ENCODE data around the gene NRIP2.

The NRIP2 gene

GRCh38 chr12:2826036-2826435, 8.8 kb downstream of the NRIP2 start:
- DNase-seq (ENCODE audit: extremely low spot score) = no peak
- TF ChIP-seq ELF4 (IDR thresholded peaks at IDR 0.05) (no peak), L3MBTL2 (conservative IDR thresholded peaks at IDR 0.05) (no peak), BHLHE40 (IDR thresholded peaks at IDR 0.05; ENCODE audit: borderline replicate concordance) (no peak), TARDBP (IDR thresholded peaks at IDR 0.05) (no peak), ZNF384 (IDR thresholded peaks at IDR 0.05) (no peak), CTBP1 (IDR thresholded peaks at IDR 0.05; ENCODE audit: borderline replicate concordance) (no peak), NFRKB (IDR thresholded peaks at IDR 0.05) (no peak), ARNT (IDR thresholded peaks at IDR 0.05) (no peak), LEF1 (IDR thresholded peaks at IDR 0.05; ENCODE audit: borderline replicate concordance) (no peak), SUZ12 (IDR thresholded peaks at IDR 0.05) (no peak)
- POLR2A ChIA-PET = no interaction called here
- CTCF ChIA-PET = no interaction called here

GRCh38 chr12:2825132-2825531, 9.7 kb downstream of the NRIP2 start:
- ChIA-PET CTCF (no interaction called here), POLR2A (no interaction called here)
- TF ChIP-seq TARDBP (IDR thresholded peaks at IDR 0.05) (no peak), NFRKB (IDR thresholded peaks at IDR 0.05) (no peak), FOXM1 (IDR thresholded peaks at IDR 0.05; ENCODE audit: borderline replicate concordance) (no peak), ZNF384 (IDR thresholded peaks at IDR 0.05) (no peak), L3MBTL2 (conservative IDR thresholded peaks at IDR 0.05) (no peak), SP1 (IDR thresholded peaks at IDR 0.05) (no peak), ARNT (IDR thresholded peaks at IDR 0.05) (no peak), FOXA1 (IDR thresholded peaks at IDR 0.05) (no peak)

GRCh38 chr12:2824541-2824940, 10.3 kb downstream of the NRIP2 start:
- CTCF ChIA-PET = no interaction called here
- no peak for DNase-seq (ENCODE audit: extremely low spot score)
- POLR2A ChIA-PET = no interaction called here
- TF ChIP-seq FOXM1 (IDR thresholded peaks at IDR 0.05; ENCODE audit: borderline replicate concordance) (no peak), SP1 (IDR thresholded peaks at IDR 0.05) (no peak), LEF1 (IDR thresholded peaks at IDR 0.05; ENCODE audit: borderline replicate concordance) (no peak), FOXA1 (IDR thresholded peaks at IDR 0.05) (no peak), NFRKB (IDR thresholded peaks at IDR 0.05) (no peak), ARNT (IDR thresholded peaks at IDR 0.05) (no peak), L3MBTL2 (conservative IDR thresholded peaks at IDR 0.05) (no peak), ZNF384 (IDR thresholded peaks at IDR 0.05) (no peak), HDGF (IDR thresholded peaks at IDR 0.05; ENCODE audit: borderline replicate concordance) (no peak), ELF4 (IDR thresholded peaks at IDR 0.05) (no peak), TARDBP (IDR thresholded peaks at IDR 0.05) (no peak), BHLHE40 (IDR thresholded peaks at IDR 0.05; ENCODE audit: borderline replicate concordance) (no peak), CTBP1 (IDR thresholded peaks at IDR 0.05; ENCODE audit: borderline replicate concordance) (no peak), FOXK2 (IDR thresholded peaks at IDR 0.05) (no peak), PKNOX1 (IDR thresholded peaks at IDR 0.05) (no peak), SUZ12 (IDR thresholded peaks at IDR 0.05) (no peak)

More at GRCh38 chr12:2825132-2825531, 9.7 kb downstream of the NRIP2 start:
- no peak for DNase-seq (ENCODE audit: extremely low spot score)

GRCh38 chr12:2823483-2823882, 11.4 kb downstream of the NRIP2 start:
- POLR2A ChIA-PET = no interaction called here
- CTCF ChIA-PET = interaction anchor here (0.6 kb wide), 1 partner anchor 83 kb away, joined by 3 read pairs; no protein-coding TSS in a partner anchor
- DNase-seq (ENCODE audit: extremely low spot score) = no peak
- TF ChIP-seq LEF1 (IDR thresholded peaks at IDR 0.05; ENCODE audit: borderline replicate concordance) (no peak), HDGF (IDR thresholded peaks at IDR 0.05; ENCODE audit: borderline replicate concordance) (no peak), L3MBTL2 (conservative IDR thresholded peaks at IDR 0.05) (no peak), TARDBP (IDR thresholded peaks at IDR 0.05) (no peak), SUZ12 (IDR thresholded peaks at IDR 0.05) (no peak), NFRKB (IDR thresholded peaks at IDR 0.05) (no peak), PKNOX1 (IDR thresholded peaks at IDR 0.05) (no peak), ARNT (IDR thresholded peaks at IDR 0.05) (no peak), BHLHE40 (IDR thresholded peaks at IDR 0.05; ENCODE audit: borderline replicate concordance) (no peak), FOXK2 (IDR thresholded peaks at IDR 0.05) (no peak), ELF4 (IDR thresholded peaks at IDR 0.05) (no peak)

- TF ChIP-seq FOXA1 (IDR thresholded peaks at IDR 0.05) (no peak), PKNOX1 (IDR thresholded peaks at IDR 0.05) (no peak), NFRKB (IDR thresholded peaks at IDR 0.05) (no peak), FOXM1 (IDR thresholded peaks at IDR 0.05; ENCODE audit: borderline replicate concordance) (no peak), HDGF (IDR thresholded peaks at IDR 0.05; ENCODE audit: borderline replicate concordance) (no peak), SUZ12 (IDR thresholded peaks at IDR 0.05) (no peak), BHLHE40 (IDR thresholded peaks at IDR 0.05; ENCODE audit: borderline replicate concordance) (no peak), ELF4 (IDR thresholded peaks at IDR 0.05) (no peak), SP1 (IDR thresholded peaks at IDR 0.05) (no peak), ZNF384 (IDR thresholded peaks at IDR 0.05) (no peak), ARNT (IDR thresholded peaks at IDR 0.05) (no peak), TARDBP (IDR thresholded peaks at IDR 0.05) (no peak), FOXK2 (IDR thresholded peaks at IDR 0.05) (no peak), LEF1 (IDR thresholded peaks at IDR 0.05; ENCODE audit: borderline replicate concordance) (no peak), L3MBTL2 (conservative IDR thresholded peaks at IDR 0.05) (no peak), CTBP1 (IDR thresholded peaks at IDR 0.05; ENCODE audit: borderline replicate concordance) (no peak)
- CTCF ChIA-PET = no interaction called here
- no peak for DNase-seq (ENCODE audit: extremely low spot score)
- POLR2A ChIA-PET = interaction anchor here (1.5 kb wide), 1 partner anchor 17 kb away, joined by 3 read pairs; no protein-coding TSS in a partner anchor
Measured at GRCh38 chr12:2820432-2820831, 14.4 kb downstream of the NRIP2 start.

GRCh38 chr12:2819810-2820209, 15.0 kb downstream of the NRIP2 start:
- TF ChIP-seq SP1 (IDR thresholded peaks at IDR 0.05) (no peak), PKNOX1 (IDR thresholded peaks at IDR 0.05) (no peak), FOXA1 (IDR thresholded peaks at IDR 0.05) (no peak), LEF1 (IDR thresholded peaks at IDR 0.05; ENCODE audit: borderline replicate concordance) (no peak), BHLHE40 (IDR thresholded peaks at IDR 0.05; ENCODE audit: borderline replicate concordance) (no peak), SUZ12 (IDR thresholded peaks at IDR 0.05) (no peak), ELF4 (IDR thresholded peaks at IDR 0.05) (no peak), FOXM1 (IDR thresholded peaks at IDR 0.05; ENCODE audit: borderline replicate concordance) (no peak), HDGF (IDR thresholded peaks at IDR 0.05; ENCODE audit: borderline replicate concordance) (no peak), CTBP1 (IDR thresholded peaks at IDR 0.05; ENCODE audit: borderline replicate concordance) (no peak), ZNF384 (IDR thresholded peaks at IDR 0.05) (no peak), FOXK2 (IDR thresholded peaks at IDR 0.05) (no peak), ARNT (IDR thresholded peaks at IDR 0.05) (no peak), NFRKB (IDR thresholded peaks at IDR 0.05) (no peak), L3MBTL2 (conservative IDR thresholded peaks at IDR 0.05) (no peak)
- POLR2A ChIA-PET = no interaction called here
- DNase-seq (ENCODE audit: extremely low spot score) = no peak
- CTCF ChIA-PET = no interaction called here
